ENCODE results near the gene ADNP2.
A peak's percentile ranks its signal among the peaks of the same experiment; 100 is the strongest.

The ADNP2 gene

GRCh38 chr18:80108121-80108536, 933 bp upstream of the ADNP2 start:
- DNase-seq = no peak

- DNase-seq = peak; percentile 75
Measured at GRCh38 chr18:80109676-80110078, 615 bp downstream of the ADNP2 start.

GRCh38 chr18:80112624-80113248, 3.7 kb downstream of the ADNP2 start:
- DNase-seq = no peak

GRCh38 chr18:80115035-80115434, 6.0 kb downstream of the ADNP2 start:
- no peak for DNase-seq

DNA sequence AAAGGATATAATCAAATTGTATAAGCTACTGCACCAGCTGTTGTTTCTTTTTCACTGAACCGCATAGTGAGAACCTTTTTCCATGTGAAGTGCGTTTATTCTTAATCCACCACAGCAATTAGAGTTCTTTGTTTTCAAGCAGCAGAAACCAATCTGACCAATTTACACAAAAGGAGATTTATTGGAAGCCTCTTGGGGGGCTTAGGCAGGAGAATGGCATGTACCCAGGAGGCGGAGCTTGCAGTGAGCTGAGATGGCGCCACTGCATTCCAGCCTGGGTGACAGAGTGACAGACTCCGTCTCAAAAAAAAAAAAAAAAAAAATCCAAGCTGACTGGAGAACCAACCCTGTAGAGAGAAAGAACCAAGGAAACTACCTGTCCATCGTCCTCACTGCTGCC, 10.0 kb downstream of the ADNP2 start:
- no peak for DNase-seq

GRCh38 chr18:80120932-80121331, 11.9 kb downstream of the ADNP2 start:
- no peak for DNase-seq

DNA sequence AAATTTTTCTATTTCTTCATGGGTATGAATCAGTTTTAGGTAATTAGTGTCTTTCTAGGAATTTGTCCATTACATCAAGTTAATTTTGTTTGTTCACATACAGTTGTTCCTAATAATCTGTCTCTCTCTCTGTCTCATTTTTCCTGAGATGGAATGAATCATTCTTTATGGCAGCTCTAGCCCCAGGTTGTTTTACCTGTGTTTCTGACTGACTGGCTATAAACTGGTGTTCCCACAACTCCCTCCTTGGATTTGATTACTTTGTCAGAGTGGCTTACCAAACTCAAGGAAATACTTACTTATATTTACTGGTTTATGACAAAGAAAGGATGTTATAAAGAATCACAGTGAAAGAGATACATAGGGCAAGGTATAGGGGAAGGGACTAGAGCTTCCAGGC, 15.1 kb downstream of the ADNP2 start:
- no peak for DNase-seq

DNA sequence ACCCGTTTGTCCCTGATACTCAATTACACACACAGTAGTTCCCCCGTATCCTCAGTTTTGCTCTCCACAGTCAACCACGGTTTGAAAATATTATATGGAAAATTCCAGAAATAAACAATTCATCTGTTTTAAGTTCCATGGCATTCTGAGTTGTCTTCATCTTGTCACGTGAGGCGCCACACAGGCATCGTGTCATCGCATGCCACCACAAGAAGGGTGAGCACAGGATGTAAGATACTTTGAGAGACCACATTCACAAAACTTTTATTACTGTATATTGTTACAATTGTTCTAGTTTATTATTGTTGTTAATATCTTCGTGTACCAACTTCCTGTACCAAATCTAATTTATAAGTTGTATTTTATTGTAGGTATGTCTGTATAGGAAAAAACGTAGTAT, 17.7 kb downstream of the ADNP2 start:
- DNase-seq = no peak

- DNase-seq = no peak
Measured at GRCh38 chr18:80127635-80128034, 18.6 kb downstream of the ADNP2 start.

DNA sequence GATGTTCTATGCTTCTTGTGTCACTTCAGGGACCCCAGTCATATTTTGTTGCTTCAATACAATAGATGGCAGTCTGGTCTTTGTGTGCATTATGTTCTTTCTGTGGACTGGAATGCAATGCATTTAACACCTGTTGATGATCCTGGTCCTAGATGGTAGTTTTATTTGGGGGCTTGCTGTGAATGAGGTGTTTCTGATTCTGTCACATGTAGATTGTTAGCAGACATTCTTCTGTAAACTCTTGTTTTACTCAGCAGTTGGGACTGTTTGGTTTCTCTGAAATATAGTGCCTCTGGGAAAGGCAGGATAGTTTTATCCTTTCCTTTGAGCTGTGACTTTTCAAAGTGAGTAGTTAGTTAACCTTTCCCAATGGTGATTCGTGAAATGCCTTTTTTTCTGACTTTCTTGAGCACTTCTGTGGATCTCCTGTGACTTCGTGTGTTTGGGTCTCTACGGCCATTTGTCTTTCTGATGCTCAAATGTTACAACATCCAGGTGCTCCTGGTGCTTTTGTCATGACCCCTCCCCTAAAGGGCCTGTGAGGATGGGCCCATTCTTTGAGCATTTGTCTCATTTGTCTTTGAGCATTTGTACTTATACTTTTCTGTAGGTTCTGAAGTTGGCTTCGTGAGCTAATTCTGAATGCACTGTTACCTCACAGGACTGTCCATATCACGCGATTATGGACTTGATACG, 20.8 kb downstream of the ADNP2 start:
- no peak for DNase-seq

DNA sequence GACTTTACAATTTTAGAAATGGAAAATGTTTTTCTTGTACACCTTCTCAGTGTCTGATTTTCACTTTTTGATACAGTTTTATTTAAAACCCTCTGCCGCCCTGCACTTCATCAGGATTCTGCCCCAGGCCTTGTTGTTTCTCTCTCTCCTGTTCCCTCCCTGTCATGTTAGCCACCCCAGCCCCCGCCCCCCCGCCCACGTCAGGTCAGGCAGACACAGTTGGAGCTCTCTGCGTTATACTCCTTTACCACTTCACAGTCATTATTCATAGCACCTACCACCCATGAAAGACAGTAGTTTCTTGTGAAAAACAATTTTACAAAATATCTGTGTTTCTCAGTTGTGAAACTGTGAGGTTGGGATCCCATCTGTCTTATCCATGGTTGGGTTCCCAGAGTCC, 21.5 kb downstream of the ADNP2 start:
- no peak for DNase-seq

DNA sequence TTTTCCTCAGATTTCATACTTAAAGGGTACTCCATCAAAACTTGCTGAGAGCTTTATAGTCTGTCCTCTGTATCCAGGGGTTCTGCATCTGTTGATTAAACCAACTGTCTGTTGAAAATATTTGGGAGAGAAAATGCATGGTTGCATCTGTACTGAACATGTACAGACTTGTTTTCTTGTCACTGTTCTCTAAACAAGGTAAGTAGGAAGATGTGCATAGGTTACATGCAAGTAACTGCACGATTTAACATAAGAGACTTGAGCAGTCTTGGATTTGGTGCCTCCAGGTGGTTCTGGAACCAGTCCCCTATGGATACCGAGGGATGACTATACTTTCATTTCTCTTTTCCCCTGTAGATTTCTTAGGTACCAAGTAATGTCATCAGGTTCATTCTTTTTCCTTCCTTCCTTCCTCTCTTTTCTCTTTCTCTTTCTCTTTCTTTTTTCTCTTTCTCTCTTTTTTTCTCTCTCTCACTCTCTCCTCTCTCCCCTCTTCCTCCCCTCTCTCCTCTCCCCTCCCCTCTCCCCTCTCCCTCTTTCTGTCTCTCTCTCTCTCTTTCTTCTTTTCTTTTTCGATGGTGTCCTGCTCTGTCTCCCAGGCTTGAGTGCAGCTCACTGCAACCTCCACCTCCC, 23.2 kb downstream of the ADNP2 start:
- no peak for DNase-seq

DNA sequence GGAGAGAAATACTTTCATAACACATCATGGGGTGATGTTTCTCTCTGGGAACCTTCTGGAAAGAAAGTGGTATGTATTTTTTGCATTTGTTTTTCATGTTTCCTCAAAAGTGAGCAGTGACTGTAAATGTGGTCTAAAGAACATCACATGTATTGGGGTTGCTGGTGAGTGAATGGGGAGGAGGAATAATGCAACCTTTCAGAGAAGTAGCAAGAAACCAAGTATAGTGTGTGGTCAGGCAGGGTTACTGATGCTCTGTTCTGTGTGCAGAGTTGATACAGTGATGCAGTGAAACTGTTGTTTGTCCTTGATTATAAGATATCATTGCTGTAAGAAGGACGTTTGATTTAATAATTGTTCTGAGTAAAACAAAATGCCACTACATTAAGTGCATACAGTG, 24.1 kb downstream of the ADNP2 start:
- DNase-seq = no peak

DNA sequence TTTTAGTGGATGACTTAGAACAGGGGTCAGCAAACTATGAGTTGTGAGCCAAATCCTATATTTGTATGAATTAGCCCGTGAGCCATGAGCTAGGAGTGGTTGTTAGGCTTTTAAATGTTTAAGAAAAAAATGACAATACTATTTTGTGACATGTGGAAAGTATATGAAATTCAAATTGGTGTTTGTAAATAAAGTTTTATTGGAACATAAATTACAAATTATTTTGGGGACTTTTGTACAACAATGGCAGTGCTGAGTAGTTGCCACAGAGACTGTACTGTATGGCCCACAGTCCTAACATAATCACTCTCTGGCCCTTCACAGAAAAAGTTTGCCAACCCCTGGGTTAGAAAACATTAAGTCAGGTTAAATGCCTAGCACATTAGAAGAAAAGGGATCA, 26.1 kb downstream of the ADNP2 start:
- no peak for DNase-seq

- no peak for DNase-seq
Measured at GRCh38 chr18:80136679-80137078, 27.6 kb downstream of the ADNP2 start.

- no peak for DNase-seq
Measured at GRCh38 chr18:80137137-80137536, 28.1 kb downstream of the ADNP2 start.

DNA sequence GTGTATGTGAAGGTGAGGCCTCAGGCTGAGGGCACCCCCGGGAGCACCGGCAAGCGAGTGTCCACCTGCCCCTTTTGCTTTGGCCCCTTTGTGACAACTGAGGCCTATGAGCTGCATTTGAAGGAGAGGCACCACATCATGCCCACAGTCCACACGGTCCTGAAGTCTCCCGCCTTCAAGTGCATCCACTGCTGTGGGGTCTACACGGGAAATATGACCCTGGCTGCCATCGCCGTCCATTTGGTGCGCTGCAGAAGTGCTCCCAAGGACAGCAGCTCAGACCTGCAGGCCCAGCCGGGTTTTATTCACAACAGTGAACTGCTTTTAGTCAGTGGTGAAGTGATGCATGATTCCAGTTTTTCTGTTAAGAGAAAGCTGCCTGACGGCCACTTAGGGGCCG, 28.9 kb downstream of the ADNP2 start:
- no peak for DNase-seq

GRCh38 chr18:80140455-80140985, 31.5 kb downstream of the ADNP2 start:
- DNase-seq = no peak

DNA sequence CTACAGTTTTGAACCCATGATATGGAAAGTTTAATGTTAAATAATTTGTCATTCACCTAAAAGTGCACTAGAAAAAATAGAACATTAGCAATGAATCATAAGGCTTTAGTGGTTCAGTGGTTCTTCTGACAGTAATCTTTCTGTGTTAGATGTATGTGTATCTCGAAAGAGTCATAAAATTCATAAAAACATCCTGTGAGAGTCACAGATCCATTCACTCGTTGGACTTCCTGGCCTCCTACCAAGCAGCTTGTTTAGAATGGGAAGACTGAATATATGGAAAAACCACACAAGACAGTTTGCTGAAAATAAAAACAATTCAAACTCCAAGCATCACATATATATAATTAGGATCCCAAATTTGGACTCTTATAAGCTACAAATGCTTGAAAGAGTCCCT, 34.8 kb downstream of the ADNP2 start:
- DNase-seq = no peak

DNA sequence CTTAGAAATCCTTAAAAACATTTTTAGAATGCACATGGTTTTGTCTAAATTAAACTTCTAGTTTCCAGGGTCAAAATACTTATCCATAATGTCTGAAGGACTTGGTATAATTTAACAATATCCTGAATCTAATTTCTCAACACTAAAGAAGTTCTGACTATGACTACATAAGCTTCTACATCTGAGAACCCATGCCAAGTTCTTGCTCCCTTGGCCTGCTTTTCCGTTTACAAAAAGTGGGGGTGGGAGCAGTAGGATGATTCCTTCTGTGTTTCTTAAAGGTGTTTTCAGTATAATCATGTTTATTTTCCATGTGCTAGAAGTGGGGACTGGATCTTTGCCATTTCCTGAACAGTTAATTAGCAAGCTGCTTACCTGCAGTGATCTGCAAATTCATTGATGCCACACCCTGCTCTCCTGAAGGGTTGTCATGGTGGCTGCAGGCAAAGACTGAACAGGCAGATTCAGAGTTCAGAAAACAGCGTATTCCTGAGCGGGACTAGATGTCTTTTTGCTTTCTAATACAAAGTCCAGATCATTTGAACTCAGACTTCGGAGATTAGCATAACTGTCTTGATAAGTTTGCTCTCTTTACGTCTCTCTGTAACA, 36.2 kb downstream of the ADNP2 start:
- no peak for DNase-seq

DNA sequence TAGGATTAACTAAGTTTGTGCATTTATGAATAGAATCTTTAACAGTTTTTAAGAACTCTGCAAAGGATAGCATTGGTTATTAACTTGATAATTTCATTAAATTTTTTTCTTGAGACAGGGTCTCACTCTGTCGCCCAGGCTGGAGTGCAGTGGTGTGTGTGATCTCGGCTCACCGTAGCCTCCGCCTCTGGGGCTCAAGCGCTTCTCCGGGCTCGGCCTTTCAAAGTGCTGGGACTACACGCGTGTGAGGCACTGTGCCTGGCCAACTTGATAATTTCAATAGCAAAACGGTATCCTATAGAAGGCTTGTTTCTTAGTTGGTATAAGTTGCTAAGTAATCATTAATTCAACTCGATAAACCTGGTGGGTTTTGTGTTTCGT, 38.0 kb downstream of the ADNP2 start:
- no peak for DNase-seq

DNA sequence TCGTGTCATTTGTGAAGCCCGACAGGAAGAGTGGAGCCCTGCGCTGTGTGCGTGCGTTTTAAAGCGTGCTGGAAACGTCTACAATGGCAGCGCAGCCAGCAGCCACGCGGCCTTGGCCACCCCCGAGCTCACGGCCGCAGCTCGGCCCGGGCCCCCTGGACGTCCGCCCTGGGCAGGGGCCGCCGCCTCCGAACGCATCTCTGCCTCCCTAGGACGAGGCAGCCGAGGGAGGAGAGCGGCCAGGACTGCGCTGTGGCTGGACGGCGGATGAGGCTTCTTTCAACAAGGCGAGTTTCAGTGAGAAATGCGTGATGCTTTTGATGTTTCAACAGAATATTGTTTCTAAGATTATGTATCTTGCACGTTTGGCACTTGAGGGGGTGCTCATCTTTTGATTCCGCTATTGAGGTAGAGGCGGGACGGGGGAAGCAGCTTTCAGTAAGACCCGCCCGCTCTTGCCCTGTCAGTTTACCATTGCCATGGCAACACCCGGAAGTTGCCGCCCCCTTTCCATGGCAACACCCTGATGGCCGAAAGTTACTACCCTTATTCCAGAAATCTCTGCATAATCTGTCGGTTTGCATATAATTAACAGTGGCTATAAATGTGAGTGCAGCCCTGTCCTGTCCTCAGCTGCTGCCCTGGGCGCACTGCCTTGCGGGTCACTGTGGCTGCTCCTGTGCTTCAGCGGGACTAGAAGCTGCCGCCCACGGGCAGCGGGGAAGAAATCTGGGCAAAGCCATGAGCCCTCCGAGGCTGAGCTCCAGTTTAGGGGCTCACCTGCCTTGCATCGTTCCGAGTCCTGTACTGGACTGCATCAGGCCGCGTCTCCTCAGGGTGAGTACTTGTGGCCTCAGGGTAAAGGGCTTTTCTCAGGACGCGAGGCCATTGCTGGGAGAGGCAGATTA, 38.6 kb downstream of the ADNP2 start:
- peak; percentile 91 for DNase-seq
